Activated CD4-positive, CD25-positive, alpha-beta regulatory T cell (primary cell): ENCODE data around the gene GAN.
"Not testable (repeated sequence)": the region's sequence is repeated elsewhere in the genome, so short reads cannot be mapped to it uniquely, and the experiment has no call there.

ENCODE experiments used
- DNase-seq, 4 experiments: peaks; one replicate each; lab custom pipeline; 2025; lab: John Stamatoyannopoulos, UW

The GAN gene

GRCh38 chr16:81399909-81400308 is 85.1 kb downstream of the GAN start:
- DNase-seq = no peak

GRCh38 chr16:81401035-81401950 is 86.5 kb downstream of the GAN start:
- DNase-seq = no peak

GRCh38 chr16:81403208-81403600 is 88.4 kb downstream of the GAN start:
- no peak for DNase-seq

GRCh38 chr16:81403601-81404391 is 89.0 kb downstream of the GAN start:
- DNase-seq = peak; percentile 64 to 74 (median 68)

GRCh38 chr16:81405002-81405401 is 90.2 kb downstream of the GAN start:
- not testable (repeated sequence) for DNase-seq

- no peak for DNase-seq
Measured at GRCh38 chr16:81405702-81406113, 90.9 kb downstream of the GAN start.

GRCh38 chr16:81408409-81408950 is 93.7 kb downstream of the GAN start:
- DNase-seq = no peak

- no peak for DNase-seq
Measured at GRCh38 chr16:81409016-81409556, 94.3 kb downstream of the GAN start.

GRCh38 chr16:81410643-81411293 is 96.0 kb downstream of the GAN start:
- DNase-seq = no peak

- no peak for DNase-seq
Measured at GRCh38 chr16:81413245-81413990, 98.7 kb downstream of the GAN start.

- DNase-seq = no peak
Measured at GRCh38 chr16:81415751-81416150, 101.0 kb downstream of the GAN start.

- no peak for DNase-seq
Measured at GRCh38 chr16:81416749-81417148, 102.0 kb downstream of the GAN start.

GRCh38 chr16:81417210-81417609 is 102.4 kb downstream of the GAN start:
- DNase-seq = no peak

GRCh38 chr16:81419806-81420205 is 105.0 kb downstream of the GAN start:
- no peak for DNase-seq

GRCh38 chr16:81421126-81421525 is 106.4 kb downstream of the GAN start:
- DNase-seq = no peak

- no peak for DNase-seq
Measured at GRCh38 chr16:81421536-81421935, 106.8 kb downstream of the GAN start.

- not testable (repeated sequence) for DNase-seq
Measured at GRCh38 chr16:81422153-81422552, 107.4 kb downstream of the GAN start.

GRCh38 chr16:81424771-81425170 is 110.0 kb downstream of the GAN start:
- DNase-seq = no peak

GRCh38 chr16:81427219-81427618 is 112.5 kb downstream of the GAN start:
- DNase-seq = no peak

GRCh38 chr16:81429045-81429521 is 114.3 kb downstream of the GAN start:
- no peak for DNase-seq
